ENCODE results near the gene THRAP3. TPM values are rescaled to one million over a fixed set of nuclear protein-coding genes. Genes with fewer than 3 reads are reported as not detected.

Gene THRAP3
- total and polyA plus RNA-seq, 9 of the 15 experiments (the other 6 are each of a cell fraction or from before 2014, with no cell fraction given), result 66.2 to 135 (median 113) TPM

- TF ChIP-seq RERE (CRISPR knock-in tag; IDR thresholded peaks at IDR 0.05; ENCODE audit: borderline replicate concordance) (no peak), MAFG (tag; conservative IDR thresholded peaks at IDR 0.05) (no peak), ZNF134 (CRISPR knock-in tag; conservative IDR thresholded peaks at IDR 0.05) (no peak), JUN (IDR thresholded peaks at IDR 0.05; ENCODE audit: borderline replicate concordance, low read depth, low read length) (no peak), JUN (CRISPR knock-in tag; IDR thresholded peaks at IDR 0.05; ENCODE audit: borderline replicate concordance) (no peak), SUPT5H (IDR thresholded peaks at IDR 0.05) (no peak), NR3C1 (CRISPR knock-in tag; IDR thresholded peaks at IDR 0.05) (no peak), TRIM28 (IDR thresholded peaks at IDR 0.05) (no peak), ZNF77 (CRISPR knock-in tag; IDR thresholded peaks at IDR 0.05) (no peak), PHF20 (IDR thresholded peaks at IDR 0.05; ENCODE audit: partially characterized antibody) (no peak), TAF7 (tag; IDR thresholded peaks at IDR 0.05) (no peak), CTCFL (IDR thresholded peaks at IDR 0.05; ENCODE audit: borderline replicate concordance, insufficient read depth, low read depth, low read length, poor library complexity, severe bottlenecking) (no peak), ZNF24 (IDR thresholded peaks at IDR 0.05) (no peak), ZNF57 (CRISPR knock-in tag; IDR thresholded peaks at IDR 0.05) (no peak), CAMTA2 (CRISPR knock-in tag; conservative IDR thresholded peaks at IDR 0.05) (no peak), KLF16 (IDR thresholded peaks at IDR 0.05) (no peak), ATF4 (CRISPR knock-in tag; IDR thresholded peaks at IDR 0.05) (no peak), HNRNPLL (IDR thresholded peaks at IDR 0.05; ENCODE audit: low read depth, low read length, poor library complexity, severe bottlenecking) (no peak), MED1 (CRISPR knock-in tag; IDR thresholded peaks at IDR 0.05; ENCODE audit: borderline replicate concordance) (no peak), SMAD2 (IDR thresholded peaks at IDR 0.05; ENCODE audit: low read depth, low read length) (no peak), HDAC3 (IDR thresholded peaks at IDR 0.05; ENCODE audit: borderline replicate concordance, partially characterized antibody) (no peak)
Observed at GRCh38 chr1:36225283-36225899, 1.1 kb downstream of the THRAP3 start (continued).

Data from K562 (cell line).